ENCODE measurements around the gene AFDN. TPM values are rescaled to one million over a fixed set of nuclear protein-coding genes. Genes with fewer than 3 reads are reported as not detected.

Gene AFDN
- total RNA-seq, 1 donor from 2014 or later: 212 TPM

- no peak for DNase-seq (ENCODE audit: low spot score)
- ATAC-seq: no peak
- intact Hi-C loops (cut with DNase I): no loop called here
Measured at GRCh38 chr6:167794161-167795157, 32.3 kb upstream of the AFDN start.

DNA sequence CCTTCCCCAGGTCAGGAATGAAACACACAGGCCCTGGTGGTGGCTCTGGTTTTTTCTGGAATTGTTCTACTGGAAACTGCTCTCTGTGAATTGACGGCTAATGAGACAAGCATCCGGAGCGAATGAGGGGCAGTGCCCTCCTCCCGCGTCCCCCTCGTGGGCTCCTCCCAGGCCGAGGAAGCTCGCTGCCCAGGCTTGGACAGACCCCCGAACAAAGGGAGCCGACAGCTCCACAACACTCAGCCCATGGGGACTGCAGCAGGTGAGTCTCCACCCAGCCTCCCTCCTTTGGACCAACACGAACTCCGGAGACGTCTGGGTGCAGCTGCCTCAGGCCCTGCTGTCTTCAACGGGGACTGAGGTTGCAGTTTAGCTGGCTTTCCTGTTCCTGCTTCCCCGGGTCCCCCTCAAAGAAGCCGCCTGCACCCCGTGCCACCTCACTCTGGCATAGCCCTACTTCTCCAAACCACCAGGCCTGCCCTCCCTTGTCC lies 31.3 kb upstream of the AFDN start:
- intact Hi-C loops (cut with DNase I): no loop called here
- ATAC-seq (peak; percentile 25), DNase-seq (ENCODE audit: low spot score) (no peak)

DNA sequence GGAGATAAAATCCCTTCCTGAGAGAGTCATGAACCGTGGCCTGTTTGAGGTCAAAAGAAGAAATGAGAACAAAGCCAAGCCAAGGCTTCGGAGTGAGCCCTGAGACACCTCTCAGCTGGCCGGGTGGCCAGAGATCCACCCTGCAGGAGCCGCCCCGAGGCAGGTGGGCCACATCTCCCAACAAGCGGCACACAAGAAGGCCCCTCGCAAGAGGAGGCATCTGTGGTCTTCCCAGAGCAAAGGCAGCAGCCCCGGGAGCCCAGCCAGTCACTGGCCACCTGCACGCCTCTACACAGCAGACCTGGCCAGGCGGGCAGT lies 30.9 kb upstream of the AFDN start:
- intact Hi-C loops (cut with DNase I): no loop called here
- DNase-seq (ENCODE audit: low spot score): no peak
- ATAC-seq: no peak

DNA sequence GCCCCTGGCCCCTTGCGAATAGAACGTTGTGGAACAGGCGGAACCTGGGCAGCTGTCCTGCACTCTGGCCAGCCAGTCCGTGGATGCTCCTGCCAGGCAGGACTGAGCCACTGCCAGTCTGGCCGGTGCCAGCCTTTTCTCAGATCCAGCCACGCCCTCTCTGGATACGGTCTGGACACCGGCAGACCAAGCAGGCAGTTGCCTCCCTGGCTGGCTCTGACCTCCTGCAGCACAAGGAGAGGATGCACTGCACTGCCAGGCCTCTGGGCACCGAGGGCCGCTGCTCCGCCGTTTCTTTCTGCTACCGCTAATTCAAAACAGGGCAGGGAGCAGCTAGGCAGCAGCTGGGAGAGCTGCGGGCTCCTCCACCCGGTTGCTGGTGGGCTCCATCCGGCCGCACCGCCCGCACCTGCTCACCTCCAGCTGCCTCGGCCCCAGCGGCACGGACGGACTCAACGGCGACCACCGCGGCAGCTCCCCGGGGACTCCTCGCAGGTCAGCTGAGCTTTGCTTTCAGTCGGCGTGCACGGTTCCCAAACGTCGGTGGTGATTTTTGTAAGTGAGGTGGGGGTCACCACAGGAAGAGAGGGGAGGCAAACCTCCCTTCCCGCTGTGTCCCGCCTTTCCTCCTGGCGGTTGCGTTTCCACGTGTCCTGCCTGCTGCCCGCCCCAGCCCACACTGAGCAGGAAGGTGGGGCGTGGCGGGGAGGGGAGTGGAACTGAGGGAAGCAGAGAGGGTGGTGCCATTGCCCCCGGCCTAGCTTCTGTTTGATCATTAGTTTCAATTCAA lies 30.3 kb upstream of the AFDN start:
- peak; percentile 63 for ATAC-seq
- DNase-seq (ENCODE audit: low spot score): no peak
- intact Hi-C loops (cut with DNase I): no loop called here

DNA sequence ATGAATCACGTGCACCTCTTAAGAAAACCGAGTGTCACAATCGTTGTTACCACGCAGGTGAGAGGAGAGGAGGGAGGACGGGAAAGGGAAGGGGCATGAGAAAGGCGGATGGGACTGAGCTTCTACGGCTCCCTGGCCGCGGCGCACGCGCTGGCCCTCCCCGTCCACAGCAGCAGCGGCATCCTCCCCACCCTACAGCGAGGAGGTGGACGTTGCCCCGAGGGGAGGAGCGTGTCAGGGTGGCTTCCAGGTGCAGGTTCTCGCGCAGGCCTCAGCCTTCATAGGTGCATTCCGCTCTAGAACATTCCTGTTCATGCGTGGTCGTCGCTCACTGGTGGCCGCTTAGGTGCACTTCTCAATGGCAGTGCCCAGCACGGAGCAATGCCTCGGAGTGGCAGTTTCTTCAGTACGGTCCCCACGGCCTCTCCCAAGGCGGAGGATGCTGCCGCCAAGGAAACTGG lies 29.7 kb upstream of the AFDN start:
- intact Hi-C loops (cut with DNase I): no loop called here
- ATAC-seq (peak; percentile 7), DNase-seq (ENCODE audit: low spot score) (no peak)

- no peak for ATAC-seq
- no peak for DNase-seq (ENCODE audit: low spot score)
- intact Hi-C loops (cut with DNase I): no loop called here
Measured at GRCh38 chr6:167797476-167798265, 29.0 kb upstream of the AFDN start.

DNA sequence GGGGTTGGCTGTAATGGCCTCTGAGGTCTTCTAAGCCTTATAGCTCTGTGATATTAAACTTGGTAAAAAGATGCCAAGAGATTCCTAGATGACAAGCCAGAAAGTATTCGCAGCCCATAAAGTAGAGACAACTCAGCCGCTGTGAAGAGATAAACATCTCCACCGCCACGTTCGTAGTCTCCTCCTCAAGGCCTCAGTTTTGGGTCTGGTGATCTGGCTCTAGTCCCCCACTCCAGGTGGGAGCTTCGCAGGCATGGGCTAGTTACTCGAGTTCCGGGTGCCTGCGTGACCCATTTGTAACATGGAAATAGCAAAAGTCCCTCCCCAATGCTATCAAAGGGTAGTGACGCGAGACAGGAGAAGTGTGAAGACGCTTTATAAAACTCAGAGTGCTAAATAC lies 28.3 kb upstream of the AFDN start:
- ATAC-seq: no peak
- DNase-seq (ENCODE audit: low spot score): no peak

DNA sequence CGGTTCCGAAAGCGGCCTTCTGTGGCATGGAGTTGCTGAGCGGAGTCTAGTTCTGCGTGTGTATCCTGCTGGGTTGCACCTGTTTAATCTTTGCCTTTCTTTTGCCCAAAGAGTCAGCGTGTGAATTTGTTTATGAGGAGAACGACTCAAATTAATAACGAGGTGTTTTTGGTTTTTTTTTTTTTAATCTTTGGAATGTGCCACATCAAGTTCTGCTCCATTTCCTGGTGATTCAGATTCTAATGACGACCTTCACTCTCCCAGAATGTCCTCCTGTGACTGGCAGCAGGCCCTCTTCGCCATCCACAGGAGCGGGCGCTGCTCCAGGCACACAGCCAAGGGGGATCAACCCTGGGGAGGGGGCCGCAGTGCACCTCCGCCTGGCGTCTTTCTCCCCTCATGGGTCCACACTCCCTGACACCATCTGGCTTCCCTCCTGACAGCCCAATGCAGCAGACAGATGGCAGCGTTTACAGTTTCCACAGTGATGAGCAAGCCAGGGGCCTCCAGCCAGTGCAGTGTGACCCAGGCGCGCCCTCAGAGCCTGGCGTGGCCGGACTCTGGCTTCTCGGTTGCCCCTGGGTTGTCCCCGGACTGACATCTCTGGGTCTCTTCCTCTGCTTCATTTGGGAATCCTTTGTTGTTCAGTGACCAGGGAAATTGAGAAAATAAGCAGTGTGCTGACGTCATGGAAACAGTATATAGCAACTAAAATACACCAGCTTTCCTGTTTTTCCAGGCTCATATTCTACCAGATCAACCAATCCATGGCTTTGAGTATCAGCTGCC lies 27.5 kb upstream of the AFDN start:
- no peak for ATAC-seq
- intact Hi-C loops (cut with DNase I): no loop called here
- no peak for DNase-seq (ENCODE audit: low spot score)

More for the DNA sequence above, 28.3 kb upstream of the AFDN start:
- intact Hi-C loops (cut with DNase I): no loop called here

DNA sequence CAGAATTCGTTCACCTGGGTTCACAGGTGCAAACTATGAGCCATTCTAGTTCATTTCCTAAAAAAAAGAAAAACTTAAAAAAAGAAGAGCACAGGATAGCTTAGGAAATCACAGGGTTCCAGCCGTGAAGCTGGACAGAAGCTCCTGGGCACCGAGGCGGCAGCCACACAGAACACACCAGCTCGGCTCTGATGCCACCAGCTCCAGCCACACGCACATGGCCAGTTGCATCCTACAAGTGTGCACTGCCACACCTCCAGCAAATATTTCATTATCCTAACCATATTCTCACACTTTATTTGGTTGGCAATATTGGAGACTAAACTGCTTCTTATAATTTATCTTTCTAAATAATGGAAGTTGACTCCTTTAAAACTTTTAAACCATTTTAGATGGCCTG lies 26.2 kb upstream of the AFDN start:
- DNase-seq (ENCODE audit: low spot score): no peak
- intact Hi-C loops (cut with DNase I): no loop called here
- ATAC-seq: no peak

DNA sequence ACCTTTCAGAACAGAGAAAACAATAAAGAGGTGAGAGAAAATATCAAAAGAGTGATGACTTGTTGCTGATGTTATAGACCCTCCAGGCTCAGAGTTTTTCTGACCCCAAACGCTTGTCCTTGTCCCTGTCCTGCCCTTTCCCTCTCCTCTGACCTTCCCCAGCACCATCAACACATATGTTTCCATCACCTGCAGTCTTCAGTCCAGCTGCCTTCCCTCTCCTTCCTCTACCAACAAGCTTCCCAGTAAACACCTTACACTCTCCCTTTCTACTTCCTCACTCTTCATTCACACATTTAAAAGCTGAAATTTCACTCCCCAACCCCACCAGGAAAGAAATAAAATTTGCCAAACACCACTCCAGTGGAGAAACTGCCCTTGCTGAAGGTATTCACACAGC lies 25.4 kb upstream of the AFDN start:
- DNase-seq (ENCODE audit: low spot score) (no peak), ATAC-seq (no peak)
- intact Hi-C loops (cut with DNase I): no loop called here

- intact Hi-C loops (cut with DNase I): no loop called here
- ATAC-seq (no peak), DNase-seq (ENCODE audit: low spot score) (no peak)
Measured at GRCh38 chr6:167802339-167802738, 24.4 kb upstream of the AFDN start.

DNA sequence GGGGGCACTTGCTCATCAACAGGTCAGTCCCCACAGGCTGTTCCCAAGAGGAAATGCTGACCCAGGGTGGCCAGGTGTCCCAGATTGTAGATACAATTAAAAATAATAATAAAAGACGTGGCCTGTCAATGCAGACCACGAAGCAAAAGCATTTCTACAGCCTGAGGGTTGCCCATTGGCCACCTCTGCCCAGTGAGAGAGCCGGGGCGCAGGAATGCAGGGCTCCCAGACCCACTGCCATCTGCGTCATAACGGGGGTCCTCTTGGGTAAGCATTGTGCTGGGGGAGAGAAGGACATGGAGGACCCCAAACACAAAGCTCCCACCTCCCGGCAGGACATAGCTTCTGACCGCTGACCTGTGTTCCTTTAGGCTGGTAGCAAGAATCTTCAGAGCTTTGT lies 22.9 kb upstream of the AFDN start:
- ATAC-seq (no peak), DNase-seq (ENCODE audit: low spot score) (no peak)
- intact Hi-C loops (cut with DNase I): no loop called here

DNA sequence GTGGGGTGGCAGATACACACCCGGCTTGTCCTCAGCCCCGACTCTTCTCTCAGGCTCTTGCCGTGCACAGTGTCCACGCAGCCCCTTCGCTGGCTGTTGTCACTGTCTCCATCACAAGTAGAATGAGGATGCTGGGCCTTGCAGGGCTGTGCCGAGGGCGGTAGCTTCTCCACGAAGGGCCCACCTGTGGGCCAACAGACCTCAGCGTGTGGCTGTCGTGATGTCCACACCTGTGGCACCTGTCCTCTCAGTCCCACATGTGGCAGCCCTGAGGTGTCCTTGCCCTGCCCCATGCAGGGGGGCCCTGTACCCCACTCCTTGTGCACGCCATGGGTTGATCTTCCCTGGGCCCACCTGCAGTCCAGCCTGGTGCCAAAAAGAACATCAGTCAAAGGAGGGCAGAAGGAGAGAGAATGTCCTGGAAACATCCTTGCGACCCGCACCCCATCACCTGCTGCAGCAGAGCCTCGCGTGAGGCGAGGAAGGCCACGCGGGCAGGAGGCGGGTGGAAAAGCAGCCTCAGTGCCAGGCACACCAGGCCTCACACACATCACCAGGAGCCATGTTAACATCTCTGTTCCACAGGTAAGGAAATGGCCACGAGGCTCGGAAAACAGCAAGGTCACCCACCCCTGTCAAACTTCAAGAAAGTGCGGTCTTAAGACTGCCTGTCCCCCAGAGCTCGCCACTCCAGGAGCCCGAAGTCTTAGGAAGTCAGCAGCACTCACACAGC lies 22.3 kb upstream of the AFDN start:
- peak; percentile 24 for ATAC-seq
- DNase-seq (ENCODE audit: low spot score): no peak
- intact Hi-C loops (cut with DNase I): no loop called here

GRCh38 chr6:167805349-167806060 lies 21.2 kb upstream of the AFDN start:
- intact Hi-C loops (cut with DNase I): no loop called here
- ATAC-seq (no peak), DNase-seq (ENCODE audit: low spot score) (no peak)

- no peak for DNase-seq (ENCODE audit: low spot score)
- intact Hi-C loops (cut with DNase I): no loop called here
- no peak for ATAC-seq
Measured at GRCh38 chr6:167806061-167806700, 20.5 kb upstream of the AFDN start.

DNA sequence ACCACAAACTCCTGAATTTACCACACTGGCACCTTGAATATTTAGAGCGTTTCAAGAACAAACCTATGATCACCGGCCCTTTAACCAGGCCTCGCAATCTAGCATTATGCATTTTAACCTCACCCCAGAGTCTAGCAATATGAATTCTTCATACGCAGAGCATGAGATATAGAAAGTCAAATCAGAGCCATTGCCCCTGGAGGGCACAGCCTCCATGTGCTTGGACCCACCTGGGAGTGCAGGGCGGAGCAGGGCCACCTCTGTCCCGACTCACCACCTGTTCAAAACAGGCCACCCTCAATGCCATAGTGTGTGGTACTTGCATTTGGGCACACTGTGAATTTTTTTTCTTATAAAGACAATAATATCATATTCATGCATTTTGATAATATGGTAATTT lies 19.5 kb upstream of the AFDN start:
- DNase-seq (ENCODE audit: low spot score) (no peak), ATAC-seq (no peak)
- intact Hi-C loops (cut with DNase I): no loop called here

DNA sequence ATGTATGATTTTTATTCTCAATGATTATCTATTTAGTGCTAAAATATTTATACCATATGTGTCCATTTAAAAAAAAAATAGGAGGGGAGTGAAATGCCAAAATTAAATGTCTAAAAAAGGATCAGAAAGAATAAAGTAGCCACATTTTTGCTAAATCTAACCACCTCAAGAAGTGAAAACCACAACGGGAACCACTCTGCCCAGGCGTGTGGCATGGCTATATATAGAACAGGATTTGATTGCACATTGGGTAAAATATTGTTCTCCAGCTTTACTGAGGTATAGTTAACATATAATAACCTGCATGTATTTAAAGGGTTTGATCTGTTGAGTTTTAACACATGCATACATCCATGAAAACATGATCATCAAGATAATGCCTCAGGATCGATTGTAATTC lies 19.0 kb upstream of the AFDN start:
- DNase-seq (ENCODE audit: low spot score): no peak
- no peak for ATAC-seq
- intact Hi-C loops (cut with DNase I): no loop called here
